ENCODE measurements around the gene MCC. TPM values are rescaled to one million over a fixed set of nuclear protein-coding genes. Genes with fewer than 3 reads are reported as not detected.

MCC gene
- total and polyA plus RNA-seq, 2 of the 4 experiments (the other 2 are of a cell fraction): 5.0 to 20.6 TPM

DNA sequence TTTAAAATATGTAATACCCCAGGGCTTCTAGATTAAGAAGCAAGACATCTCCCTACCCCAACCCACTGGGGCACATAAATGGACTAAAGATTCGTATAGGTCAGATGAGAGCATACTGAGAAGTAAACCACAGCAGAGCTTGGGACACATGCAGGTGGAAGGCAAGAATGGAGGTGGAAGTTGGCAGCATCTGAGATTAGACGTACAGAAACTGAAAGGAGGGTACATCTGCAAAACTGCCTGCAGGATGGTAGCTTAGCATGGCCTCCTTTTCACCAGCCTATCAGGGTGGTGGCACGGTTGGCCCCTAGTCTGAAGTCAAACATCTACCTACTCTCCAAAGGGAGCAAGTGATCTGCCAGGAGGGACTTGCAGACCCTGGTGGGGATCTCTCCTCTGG lies 235.2 kb downstream of the MCC start:
- peaks cover 30 to 57% of the 10 kb centered on the region in 2 experiments for H3K79me1 ChIP-seq (ENCODE audit: low read depth in 1 of 2, low read length in 2 of 2)
- H2AK9ac ChIP-seq (replicated peaks; ENCODE audit: low read depth, low read length, poor library complexity): no peak overlapping the region
- H3K4me3 ChIP-seq (ENCODE audit: insufficient read depth, low read depth, low read length): no peak overlapping the region
- BruUV-seq (replicated peaks): no TSS peak
- H4K91ac ChIP-seq (ENCODE audit: insufficient read depth, low read depth, low read length): no peak overlapping the region
- H4K8ac ChIP-seq (ENCODE audit: low read depth in 2 of 2, low read length in 2 of 2): no peak overlapping the region
- TF ChIP-seq MAZ (IDR thresholded peaks at IDR 0.05; ENCODE audit: borderline replicate concordance, low read depth, low read length): no peak
- no peak for TF ChIP-seq RFX5 (IDR thresholded peaks at IDR 0.05; ENCODE audit: low read depth, low read length)
- TF ChIP-seq NFE2L2 (IDR thresholded peaks at IDR 0.05; ENCODE audit: low read depth, low read length): no peak
- no peak for TF ChIP-seq SMC3 (IDR thresholded peaks at IDR 0.05; ENCODE audit: low read depth, low read length)
- TF ChIP-seq, protein P1, sequence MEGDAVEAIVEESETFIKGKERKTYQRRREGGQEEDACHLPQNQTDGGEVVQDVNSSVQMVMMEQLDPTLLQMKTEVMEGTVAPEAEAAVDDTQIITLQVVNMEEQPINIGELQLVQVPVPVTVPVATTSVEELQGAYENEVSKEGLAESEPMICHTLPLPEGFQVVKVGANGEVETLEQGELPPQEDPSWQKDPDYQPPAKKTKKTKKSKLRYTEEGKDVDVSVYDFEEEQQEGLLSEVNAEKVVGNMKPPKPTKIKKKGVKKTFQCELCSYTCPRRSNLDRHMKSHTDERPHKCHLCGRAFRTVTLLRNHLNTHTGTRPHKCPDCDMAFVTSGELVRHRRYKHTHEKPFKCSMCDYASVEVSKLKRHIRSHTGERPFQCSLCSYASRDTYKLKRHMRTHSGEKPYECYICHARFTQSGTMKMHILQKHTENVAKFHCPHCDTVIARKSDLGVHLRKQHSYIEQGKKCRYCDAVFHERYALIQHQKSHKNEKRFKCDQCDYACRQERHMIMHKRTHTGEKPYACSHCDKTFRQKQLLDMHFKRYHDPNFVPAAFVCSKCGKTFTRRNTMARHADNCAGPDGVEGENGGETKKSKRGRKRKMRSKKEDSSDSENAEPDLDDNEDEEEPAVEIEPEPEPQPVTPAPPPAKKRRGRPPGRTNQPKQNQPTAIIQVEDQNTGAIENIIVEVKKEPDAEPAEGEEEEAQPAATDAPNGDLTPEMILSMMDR (conservative IDR thresholded peaks at IDR 0.05; ENCODE audit: low read depth, low read length): no peak
- no peak for TF ChIP-seq CEBPB (IDR thresholded peaks at IDR 0.05; ENCODE audit: low read depth, low read length)
- TF ChIP-seq ELK1 (IDR thresholded peaks at IDR 0.05; ENCODE audit: borderline replicate concordance, low read depth, low read length): no peak
- TF ChIP-seq BHLHE40 (IDR thresholded peaks at IDR 0.05; ENCODE audit: low read depth, low read length): no peak
- no peak for TF ChIP-seq CHD1 (IDR thresholded peaks at IDR 0.05; ENCODE audit: low read depth, low read length)
- TF ChIP-seq MXI1 (IDR thresholded peaks at IDR 0.05; ENCODE audit: borderline replicate concordance, low read depth, low read length): no peak
- no peak for TF ChIP-seq USF2 (IDR thresholded peaks at IDR 0.05; ENCODE audit: low read depth, low read length)
- TF ChIP-seq MAFK (IDR thresholded peaks at IDR 0.05; ENCODE audit: low read depth, low read length): no peak
- TF ChIP-seq POLR2A (IDR thresholded peaks at IDR 0.05; ENCODE audit: low read depth, low read length): no peak
- TF ChIP-seq RAD21 (IDR thresholded peaks at IDR 0.05; ENCODE audit: low read length): no peak
- no peak for TF ChIP-seq RCOR1 (IDR thresholded peaks at IDR 0.05; ENCODE audit: insufficient replicate concordance, low read length)
- TF ChIP-seq FOS (IDR thresholded peaks at IDR 0.05; ENCODE audit: low read depth, low read length): no peak
- in situ Hi-C loops (cut with MboI; ENCODE audit: low sequenced_read_pairs) (no loop called here), intact Hi-C loops (cut with micrococcal nuclease) (loop anchor here (5.0 kb wide), 2 partner anchors 39 to 106 kb away; no protein-coding TSS in a partner anchor), dilution Hi-C loops (cut with HindIII; ENCODE audit: low sequenced_read_pairs, unreplicated experiment) (no loop called here)
- H3K9ac ChIP-seq (ENCODE audit: low read depth, low read length): no peak overlapping the region
- no peak overlapping the region for H2AFZ ChIP-seq (replicated peaks; ENCODE audit: low read length, poor library complexity)
- H3K36me3 ChIP-seq (ENCODE audit: control insufficient read depth, insufficient read depth, low read length): no peaks in the 10 kb centered on the region; the same call in 1 of the 2 replicates
- no peak overlapping the region for H3K14ac ChIP-seq (replicated peaks; ENCODE audit: low read depth, low read length)
- H4K5ac ChIP-seq (ENCODE audit: low read depth, low read length): no peak overlapping the region; the same call in 1 of the 2 replicates
- ChIA-PET CTCF (no interaction called here), POLR2A (ENCODE audit: unreplicated experiment) (no interaction called here)
- no peak overlapping the region for H3K56ac ChIP-seq (ENCODE audit: extremely low read depth, insufficient read depth, low read length)
- H3K27ac ChIP-seq (ENCODE audit: insufficient read depth, low read length): no peak overlapping the region
- H2AK5ac ChIP-seq (ENCODE audit: low read depth, low read length): peak overlapping the region; percentile 35
- no peak for DNase-seq
- no peaks in the 10 kb centered on the region for H3K27me3 ChIP-seq (ENCODE audit: control insufficient read depth, insufficient read depth, low read length)
- H3K9me1 ChIP-seq (ENCODE audit: insufficient read depth, low read length): peaks cover 11% of the 10 kb centered on the region
- peak overlapping the region; percentile 36; the same call in 1 of the 2 replicates for H3K4ac ChIP-seq (ENCODE audit: low read depth, low read length)
- H4K20me1 ChIP-seq (ENCODE audit: insufficient read depth, low read length): no peaks in the 10 kb centered on the region; the same call in 1 of the 2 replicates
- no peak overlapping the region for H3K4me2 ChIP-seq (ENCODE audit: low read depth, low read length)
- no peak overlapping the region for H2BK120ac ChIP-seq (ENCODE audit: low read depth, low read length)
- no peak overlapping the region; the same call in 1 of the 2 replicates for H3K18ac ChIP-seq (ENCODE audit: low read depth, low read length)
- no peak for ATAC-seq (ENCODE audit: low read depth)
- peaks cover 23% of the 10 kb centered on the region for H3K4me1 ChIP-seq (ENCODE audit: control insufficient read depth, insufficient read depth, low read length)
- no peak overlapping the region; the same call in 2 of the 3 replicates for H2BK15ac ChIP-seq (ENCODE audit: low read depth, low read length)
- H2BK20ac ChIP-seq (ENCODE audit: low read depth, low read length): peak overlapping the region; percentile 5; the same call in 1 of the 2 replicates
- no peak overlapping the region for H2BK5ac ChIP-seq (ENCODE audit: low read depth, low read length, poor library complexity, severe bottlenecking)
- no peak overlapping the region for H3K23ac ChIP-seq (ENCODE audit: low read depth, low read length)
- no peaks in the 10 kb centered on the region for H3K9me3 ChIP-seq (ENCODE audit: control insufficient read depth, insufficient read depth, low read length)
- no CpG with 5 or more reads among the region's 3 CpGs for WGBS, 2 experiments (ENCODE audit: extremely low coverage in 2 of 2, insufficient read length in 1 of 2)
